GDM1 (cell line): ENCODE measurements around the gene TTLL4.
"Not testable (repeated sequence)": the region's sequence is repeated elsewhere in the genome, so short reads cannot be mapped to it uniquely, and the experiment has no call there.

Source experiments
- DNase-seq: peaks from one replicate; lab custom pipeline; 2025; lab: John Stamatoyannopoulos, UW

The TTLL4 gene

DNA sequence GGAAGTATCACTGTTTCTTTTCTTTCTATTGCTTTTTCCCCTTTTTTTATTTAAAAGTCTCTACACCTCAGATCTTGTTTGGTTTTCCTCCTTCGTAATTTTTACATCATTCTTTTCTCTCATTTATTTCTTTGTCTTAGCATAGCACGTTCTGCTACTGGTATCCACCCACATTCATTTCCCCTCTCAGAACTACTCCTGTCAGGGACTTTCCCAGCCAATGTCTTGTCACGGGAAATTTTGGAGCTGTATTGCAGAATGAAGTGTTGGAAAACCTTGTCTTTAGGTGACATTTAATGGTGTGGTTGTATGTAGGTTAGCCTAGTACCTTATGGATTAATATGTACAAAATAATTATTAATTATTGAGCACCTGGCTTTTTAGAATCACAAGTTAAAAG lies 34.0 kb downstream of the TTLL4 start:
- DNase-seq = no peak

DNA sequence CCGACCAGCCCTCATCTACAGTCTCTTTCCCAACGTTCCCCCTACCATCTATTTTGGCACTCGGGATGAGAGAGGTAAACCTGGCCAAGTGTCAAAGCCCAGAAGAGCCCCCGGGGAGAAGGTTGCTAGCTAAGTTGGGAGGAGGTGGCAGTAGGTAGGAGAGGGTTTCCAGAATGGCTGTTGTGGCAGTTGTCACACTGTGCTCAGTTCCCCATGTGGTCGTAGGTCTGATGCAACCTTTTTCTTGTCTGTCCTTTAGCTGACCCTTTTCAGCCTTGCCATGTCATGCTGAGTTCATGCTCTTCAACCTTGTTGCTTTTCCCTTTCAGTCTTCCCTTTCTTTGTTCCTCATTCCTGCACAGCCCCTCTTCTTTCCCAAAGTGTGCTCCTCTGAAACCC lies 34.5 kb downstream of the TTLL4 start:
- no peak for DNase-seq

DNA sequence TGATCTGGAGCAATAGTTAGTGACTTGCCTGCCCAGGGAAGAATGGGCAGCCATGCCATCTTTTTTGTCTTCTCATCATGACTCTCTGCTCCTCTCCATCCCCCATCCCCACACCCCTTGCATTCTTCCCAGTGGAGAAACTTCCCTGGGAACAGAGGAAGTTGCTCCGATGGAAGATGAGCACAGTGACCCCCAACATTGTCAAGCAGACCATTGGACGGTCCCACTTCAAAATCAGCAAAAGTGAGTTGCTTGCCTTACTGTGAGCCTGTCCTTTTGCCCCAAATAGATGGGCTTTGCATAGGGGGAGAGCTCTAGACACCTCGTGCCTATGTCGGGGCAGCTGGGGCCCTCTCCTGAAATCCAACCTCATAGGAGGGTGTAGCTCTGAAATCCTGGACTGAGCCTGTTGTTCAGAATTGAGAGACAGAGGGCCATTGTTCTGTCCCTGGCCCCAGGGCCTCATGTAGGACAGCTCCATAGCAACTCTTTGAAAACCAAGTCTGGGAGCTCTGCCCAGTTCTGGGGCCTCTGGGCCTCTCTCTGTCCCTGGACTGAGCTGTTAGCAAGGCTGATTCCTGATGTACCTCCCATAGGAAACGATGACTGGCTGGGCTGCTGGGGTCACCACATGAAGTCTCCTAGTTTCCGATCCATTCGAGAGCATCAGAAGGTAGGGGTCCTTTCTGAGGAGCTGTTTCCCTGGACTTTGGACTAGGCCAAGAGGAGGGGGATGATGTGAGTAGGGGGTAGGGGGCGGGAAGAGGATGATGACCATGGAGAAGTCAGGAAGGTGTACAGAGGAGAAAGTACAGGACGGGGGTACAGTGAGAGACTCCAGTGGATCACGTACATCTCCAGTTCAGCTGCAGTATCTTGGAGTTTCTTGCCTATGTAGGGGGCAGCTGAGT lies 35.2 kb downstream of the TTLL4 start:
- no peak for DNase-seq

DNA sequence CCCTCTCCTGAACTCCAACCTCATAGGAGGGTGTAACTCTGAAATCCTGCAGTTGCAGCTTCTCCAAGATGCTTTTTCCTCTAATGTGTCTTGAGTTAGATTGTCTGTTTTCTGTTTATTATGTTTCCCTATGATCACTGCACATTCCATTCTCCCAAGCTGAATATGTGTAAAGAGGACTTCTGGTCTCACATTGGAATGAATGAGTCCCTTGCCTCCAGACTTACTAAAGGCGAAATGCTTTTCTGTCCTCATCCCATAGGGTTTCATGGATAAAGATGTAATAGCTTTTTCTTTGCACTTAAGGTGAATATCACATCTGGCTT lies 35.8 kb downstream of the TTLL4 start:
- no peak for DNase-seq

DNA sequence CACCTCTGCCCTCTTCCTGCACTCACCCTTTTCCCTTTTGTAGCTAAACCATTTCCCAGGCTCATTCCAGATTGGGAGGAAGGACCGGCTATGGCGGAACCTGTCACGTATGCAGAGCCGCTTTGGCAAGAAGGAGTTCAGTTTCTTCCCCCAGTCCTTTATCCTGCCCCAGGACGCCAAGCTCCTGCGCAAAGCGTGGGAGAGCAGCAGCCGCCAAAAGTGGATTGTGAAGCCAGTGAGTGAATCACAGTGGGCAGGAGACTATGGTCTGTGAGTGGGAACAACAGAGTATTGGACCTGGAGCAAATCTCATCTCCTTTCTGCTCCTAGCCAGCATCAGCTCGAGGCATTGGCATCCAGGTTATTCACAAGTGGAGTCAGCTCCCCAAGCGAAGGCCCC lies 36.3 kb downstream of the TTLL4 start:
- no peak for DNase-seq

DNA sequence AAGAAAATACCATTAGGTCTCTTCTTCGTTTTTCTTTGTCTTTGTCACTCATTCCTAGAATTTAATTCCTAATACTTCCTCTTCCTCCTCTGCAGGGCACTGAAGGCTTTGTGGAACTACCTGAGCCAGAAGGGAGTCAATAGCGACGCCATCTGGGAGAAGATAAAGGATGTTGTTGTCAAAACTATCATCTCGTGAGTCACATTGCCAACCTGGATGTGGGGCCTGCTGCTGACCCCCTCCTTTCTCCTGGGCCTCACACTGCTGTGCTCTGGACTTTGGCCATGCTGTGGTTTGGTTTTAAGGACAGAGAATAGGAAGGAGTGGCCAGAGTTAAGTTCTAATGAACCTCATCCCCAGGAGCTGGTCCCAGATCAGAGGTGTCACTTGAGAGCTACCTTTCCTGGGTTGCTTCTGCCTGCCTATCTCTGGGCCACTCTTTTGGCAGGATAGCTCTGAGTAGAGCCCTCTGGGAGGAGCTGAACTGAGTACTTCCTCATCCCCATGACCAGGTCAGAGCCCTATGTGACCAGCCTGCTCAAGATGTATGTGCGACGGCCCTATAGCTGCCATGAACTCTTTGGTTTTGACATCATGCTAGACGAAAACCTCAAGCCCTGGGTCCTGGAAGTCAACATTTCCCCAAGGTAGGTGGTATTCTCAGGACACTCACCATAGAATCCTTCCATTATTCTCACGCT lies 38.3 kb downstream of the TTLL4 start:
- no peak for DNase-seq

DNA sequence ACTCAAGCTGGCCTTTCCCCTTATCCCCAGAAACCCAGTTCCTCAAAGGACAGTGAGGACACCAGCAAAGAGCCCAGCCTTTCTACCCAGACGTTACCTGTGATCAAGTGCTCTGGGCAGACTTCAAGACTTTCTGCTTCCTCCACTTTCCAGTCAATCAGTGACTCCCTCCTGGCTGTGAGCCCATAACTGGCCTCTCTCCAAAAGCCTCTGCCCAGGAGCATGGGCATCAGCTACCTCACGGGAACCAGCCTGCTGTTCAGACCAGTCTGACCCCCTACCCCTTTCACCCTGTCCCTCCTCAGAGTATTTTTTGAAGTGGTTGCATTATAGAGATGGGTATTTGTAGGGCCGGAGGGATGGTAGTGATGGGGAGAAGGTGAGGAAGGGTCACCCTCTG lies 43.6 kb downstream of the TTLL4 start:
- DNase-seq = no peak

DNA sequence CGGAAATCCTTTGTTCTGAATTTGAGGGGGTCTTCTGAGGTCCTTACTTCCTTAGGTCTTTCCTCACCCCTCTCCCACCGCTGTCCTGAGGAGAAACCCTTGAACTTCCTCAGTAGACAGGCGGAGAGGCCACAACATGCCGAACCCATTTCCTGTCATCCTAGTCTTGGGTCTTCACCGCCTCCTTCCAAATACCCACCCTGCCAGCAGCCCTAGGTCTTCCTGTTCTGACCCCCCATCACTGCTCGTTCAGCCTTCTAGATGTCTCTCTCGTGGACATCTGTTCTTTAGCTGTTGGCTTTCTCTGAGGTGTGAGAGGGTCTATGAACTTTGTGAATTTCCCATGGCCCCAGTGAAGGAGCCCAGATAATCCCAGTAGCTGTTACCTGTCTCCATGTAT lies 44.1 kb downstream of the TTLL4 start:
- no peak for DNase-seq

DNA sequence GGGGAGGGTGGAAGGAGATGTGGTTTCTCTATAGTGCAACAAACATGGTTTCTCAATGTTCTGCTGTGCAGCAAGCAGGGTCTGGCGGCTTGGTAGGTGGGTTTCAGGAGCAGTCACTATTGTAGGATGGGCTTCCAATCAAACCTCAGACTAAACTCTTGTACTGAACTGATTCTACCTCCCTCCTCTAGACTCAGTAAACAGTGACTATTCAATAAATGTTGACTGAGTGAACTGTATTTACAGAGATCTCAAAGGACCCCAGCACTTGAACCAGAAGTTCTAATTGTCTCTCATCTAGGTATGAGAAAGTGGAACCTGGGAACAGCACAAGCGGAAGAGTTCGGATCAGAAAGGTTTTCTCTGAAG lies 44.5 kb downstream of the TTLL4 start:
- DNase-seq = no peak

DNA sequence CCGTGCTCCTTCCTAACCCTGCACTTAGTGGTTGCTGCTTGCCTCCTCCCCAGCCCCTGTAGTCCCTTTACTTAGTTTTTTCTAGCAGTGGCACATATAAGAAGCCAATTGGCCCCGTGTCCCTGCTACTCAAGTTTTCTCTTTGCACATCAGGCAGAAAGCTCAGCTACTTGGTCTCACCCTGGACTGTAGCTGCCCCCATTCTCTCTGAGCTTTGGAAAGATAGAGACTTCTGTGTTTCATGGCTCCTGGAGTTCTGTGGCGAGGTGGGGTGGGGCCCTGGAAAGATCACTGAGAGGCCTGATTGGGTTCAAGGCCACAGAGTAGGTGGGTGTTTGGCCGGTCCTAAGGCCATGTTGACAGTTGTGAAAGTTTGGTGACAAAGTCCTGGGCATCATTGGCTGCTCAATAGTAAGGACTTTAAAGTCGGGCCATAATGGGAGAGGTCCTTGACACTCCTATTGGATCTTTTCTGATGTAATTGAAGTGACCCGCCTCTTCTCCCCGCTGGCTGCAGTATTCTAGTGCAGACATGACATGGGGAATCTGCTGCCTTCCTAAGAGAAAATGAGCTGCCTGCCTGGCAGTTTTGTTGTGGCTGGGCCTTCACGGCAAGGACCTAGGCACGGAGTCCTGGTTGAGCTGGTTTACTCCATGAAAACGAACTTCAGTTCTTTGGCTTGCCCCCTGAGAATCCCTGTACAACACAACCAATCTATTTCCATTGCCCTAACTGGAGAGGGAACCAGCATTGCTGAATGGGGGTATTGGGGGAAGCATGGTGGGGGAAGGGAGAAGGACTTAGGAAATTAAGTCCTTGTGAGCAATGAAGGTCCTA lies 45.2 kb downstream of the TTLL4 start:
- no peak for DNase-seq

DNA sequence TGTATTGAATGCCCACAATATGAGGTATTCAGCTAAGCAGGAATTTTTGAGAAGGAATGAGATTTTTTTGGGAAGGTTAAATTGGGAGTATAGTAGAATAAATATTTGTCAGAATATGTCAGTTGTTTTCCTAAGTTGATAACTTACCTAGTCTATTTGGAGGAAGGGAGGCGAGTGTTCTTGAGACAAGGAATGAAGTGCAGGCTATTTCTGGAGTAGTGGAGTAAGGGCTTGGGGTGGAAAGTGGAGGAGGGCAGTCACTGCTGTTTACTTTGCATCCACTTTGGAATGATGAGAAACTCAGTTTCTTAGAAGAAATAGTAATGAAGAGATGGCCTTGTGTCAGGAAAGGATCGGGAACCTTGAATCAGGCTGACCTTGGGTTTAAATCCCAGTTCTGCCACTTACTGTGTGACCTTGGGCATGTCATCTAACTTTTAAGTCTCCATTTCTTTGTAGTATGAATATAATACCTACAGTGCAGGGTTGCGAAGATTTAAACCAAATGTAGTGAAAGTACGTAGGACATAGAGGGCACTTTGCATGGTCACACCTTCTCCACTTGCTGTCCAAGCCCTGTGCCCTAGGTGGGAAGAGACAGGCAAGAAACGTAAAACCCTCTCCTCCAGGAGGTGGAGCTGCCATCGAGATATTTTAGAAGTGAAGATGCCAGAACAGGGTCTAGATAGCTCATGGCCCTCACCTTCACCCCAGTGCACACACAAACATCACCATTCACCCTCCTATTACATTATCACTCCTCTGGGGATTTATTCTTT lies 46.2 kb downstream of the TTLL4 start:
- no peak for DNase-seq

DNA sequence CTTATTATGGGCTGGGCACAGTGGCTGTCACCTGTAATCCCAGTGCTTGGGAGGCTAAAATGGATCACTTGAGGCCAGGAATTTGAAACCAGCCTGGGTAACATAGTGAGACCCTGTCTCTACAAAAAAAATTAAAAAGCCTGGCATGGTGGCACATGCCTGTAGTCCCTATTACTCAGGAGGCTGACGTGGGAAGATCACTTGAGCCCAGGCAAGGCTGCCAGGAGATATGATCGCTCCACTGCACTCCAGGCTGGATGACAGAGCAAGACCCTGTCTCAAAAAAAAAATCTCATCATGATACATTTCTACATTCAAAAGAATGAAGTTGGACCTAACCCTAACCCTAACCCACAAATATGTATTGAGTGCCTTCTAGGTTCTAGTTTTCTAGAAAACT lies 51.2 kb downstream of the TTLL4 start:
- DNase-seq = no peak

DNA sequence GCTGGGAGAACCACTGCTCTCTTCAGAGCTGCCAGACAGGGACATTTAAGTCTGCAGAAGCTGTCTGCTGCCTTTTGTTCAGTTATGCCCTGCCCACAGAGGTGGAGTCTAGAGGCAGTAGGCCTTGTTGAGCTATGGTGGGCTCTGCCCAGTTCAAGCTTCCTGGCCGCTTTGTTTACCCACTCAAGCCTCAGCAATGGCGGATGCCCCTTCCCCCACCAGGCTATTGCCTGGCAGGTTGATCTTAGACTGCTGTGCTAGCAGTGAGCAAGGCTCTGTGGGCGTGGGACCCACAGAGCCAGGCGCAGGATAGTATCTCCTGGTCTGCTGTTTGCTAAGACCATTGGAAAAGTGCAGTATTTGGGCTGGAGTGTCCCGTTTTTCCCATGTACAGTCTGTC lies 62.1 kb downstream of the TTLL4 start:
- not testable (repeated sequence) for DNase-seq

DNA sequence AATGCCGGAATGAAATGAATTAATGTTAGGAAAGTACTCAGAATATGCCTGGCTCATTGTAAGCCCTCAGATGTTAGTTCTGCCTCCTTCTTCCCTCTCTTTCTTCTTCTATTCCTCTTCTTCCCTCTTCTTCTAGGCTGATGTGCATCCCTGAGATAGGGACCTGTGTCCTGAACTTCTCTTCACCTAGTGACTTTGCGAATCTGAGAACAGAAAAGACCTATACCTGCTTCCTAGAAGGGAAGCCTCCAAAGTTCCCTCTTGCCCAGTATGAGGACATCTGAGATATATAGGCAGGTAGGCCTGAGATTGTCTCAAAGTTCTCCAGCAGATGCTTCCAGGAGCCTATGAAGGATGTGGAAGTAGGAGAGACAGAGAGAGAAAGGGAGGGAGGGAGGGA lies 63.2 kb downstream of the TTLL4 start:
- no peak for DNase-seq

DNA sequence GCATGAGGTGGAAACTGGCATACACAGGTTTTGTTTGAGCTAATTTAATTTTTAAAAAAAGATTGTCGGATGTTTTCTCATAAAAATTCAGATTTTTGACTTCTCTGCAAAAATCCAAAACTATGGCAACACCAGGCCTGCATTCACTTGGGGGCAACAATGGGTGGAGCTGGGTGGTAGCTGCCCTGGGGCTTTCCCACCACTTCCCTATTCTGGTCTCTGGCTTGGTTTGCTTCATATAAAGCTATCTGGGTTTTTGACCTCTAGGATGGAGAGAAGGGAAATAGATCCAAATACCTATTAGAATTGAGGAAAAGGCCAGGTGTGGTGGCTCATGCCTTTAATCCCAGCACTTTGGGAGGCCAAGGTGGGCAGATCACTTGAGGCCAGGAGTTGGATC lies 65.9 kb downstream of the TTLL4 start:
- no peak for DNase-seq

DNA sequence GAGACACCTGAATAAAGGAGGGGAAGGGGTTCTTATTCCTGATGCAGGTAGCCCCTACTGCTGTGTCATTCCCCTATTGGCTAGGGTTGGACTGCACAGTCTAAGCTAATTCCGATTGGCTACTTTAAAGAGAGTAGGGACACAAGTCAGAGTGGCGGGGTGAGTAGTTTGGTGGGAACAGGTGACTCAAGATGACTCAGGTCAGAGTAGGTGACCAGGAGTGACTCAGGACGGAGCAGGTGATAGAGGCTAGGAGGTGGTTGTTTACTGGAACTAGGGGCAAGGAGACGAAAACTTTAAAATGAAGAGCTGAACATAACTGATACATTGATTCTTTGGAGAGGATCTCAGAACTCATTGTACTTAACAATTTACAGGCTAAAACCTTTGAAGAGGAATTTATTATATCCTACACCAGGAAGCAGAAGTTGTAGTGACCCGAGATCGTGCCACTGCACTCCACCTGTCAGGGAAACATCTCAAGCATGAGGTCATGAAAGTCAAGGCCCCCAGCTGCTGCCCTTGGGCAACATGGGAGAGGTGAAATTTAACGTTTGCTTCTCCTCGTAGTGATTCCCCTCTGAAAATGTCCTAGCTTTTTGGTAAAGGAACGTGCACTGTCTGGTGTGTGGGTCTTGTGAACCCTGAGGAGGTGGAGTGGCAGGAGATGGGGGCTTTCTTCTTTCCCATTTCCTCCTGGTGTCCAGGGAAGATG lies 66.8 kb downstream of the TTLL4 start:
- no peak for DNase-seq

DNA sequence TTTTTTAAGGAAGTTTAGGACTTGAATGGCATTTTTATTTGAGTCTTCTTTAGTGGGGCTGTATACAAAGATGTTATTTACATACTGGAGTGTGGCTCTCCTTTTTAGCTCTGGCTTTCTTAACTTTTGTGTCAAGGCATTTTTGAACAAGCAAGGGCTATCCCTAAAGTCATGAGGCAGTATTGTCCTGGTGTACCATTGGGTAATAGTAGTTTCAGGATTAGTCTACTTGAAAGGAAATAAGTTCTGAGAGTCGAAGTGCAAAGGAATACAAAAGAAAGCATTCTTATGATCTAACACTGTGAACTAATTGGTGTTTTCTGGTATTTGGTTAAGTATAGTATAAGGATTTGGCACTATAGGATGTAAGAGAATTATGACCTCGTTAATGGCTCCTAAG lies 69.4 kb downstream of the TTLL4 start:
- no peak for DNase-seq

DNA sequence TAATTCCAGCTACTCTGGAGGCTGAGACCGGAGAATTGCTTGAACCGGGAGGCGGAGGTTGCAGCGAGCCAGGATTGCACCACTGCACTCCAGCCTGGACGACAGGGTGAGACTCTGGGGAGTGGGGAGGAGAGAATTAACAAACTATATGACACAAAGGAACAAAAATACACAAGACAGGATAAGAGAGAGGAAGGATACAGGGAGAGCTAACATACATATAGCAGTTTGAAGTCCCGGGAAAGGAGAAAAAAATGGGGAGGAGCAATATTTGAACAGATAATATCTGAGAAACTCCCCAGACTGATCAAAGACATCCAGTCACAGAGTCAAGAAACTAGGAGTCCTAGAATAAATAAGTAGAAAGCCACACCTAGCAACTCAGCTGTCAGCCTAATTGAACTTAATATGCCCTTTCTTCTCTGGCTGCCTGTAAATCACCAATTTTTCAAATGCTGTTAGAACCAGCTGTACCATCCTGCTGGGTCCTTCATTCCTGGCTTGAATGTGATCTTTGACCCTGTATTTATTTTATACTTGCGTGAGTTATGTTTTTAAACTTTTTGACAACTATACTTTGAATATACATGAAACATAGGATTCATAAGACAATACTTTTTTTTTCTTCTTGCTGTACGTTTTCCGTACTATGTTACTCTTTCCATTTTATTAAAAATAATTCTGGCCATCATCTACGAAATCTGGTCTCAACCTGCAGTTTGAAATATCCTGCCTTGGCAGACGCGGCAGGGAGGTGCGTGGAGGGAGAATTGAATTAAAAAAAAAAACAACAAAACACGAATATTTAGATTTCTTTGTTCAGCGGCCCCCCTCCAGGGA lies 70.4 kb downstream of the TTLL4 start:
- no peak for DNase-seq

DNA sequence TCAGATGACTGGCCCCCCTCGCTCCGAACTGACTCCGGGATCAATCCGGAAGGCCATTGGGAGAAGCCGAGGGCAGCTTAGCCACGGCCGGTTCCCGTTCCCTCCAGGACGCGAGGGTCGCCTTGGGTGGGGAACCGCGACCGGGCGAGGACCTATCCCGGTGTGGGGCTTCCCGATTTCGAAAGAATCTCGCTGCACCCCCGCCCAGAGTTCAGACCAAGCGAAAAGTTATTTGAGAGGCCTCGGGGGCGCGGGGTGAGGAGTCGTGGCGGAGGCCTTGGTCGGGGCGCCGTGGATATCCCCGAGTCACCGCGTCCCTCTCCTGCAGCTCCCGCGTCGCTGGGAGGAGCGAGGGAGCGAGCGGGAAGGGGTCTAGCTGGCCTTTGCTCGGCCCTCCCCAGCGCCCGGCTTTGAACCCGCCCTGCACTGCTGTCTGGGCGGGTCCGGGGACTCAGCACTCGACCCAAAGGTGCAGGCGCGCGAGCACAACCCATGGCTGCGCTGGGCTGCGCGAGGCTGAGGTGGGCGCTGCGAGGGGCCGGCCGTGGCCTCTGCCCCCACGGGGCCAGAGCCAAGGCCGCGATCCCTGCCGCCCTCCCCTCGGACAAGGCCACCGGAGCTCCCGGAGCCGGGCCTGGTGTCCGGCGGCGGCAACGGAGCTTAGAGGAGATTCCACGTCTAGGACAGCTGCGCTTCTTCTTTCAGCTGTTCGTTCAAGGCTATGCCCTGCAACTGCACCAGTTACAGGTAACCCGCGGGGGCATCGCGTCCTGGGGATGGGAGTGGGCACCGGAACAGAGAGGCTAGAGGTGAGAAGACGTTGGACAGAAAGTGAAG lies 71.3 kb downstream of the TTLL4 start, which contains the start of gene CYP27A1:
TSS of gene CYP27A1 (plus strand) at position 457 of the 837 bp plus-strand sequence. CDS start at position 493, 36 bp downstream.
- no peak for DNase-seq

DNA sequence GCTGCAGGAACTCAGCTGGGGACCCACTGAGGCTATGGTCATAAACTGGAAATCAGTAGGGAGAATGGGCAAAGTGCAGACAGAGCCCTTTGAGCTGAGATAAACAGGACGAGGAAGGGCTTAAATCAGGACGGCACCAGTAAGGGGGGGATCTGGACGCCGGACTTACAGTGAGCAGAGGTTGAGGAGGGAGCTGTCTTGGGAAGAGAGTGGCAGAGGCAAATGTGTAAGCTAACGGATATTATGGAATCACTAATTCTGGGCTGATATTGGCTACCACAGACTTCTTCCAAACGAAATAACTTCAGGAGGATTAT lies 71.9 kb downstream of the TTLL4 start:
- no peak for DNase-seq
